NB4 (cell line): ENCODE measurements around the gene USP30.

Experiments used
- DNase-seq: peaks from one replicate; pipeline ENCODE4 v3.0.0; 2010; ENCODE audit warnings: low read depth
- H3K4me3 ChIP-seq: one replicate; pipeline ENCODE4 v1.5.1; 2011; ENCODE audit warnings: mild to moderate bottlenecking, low read depth, low read length, moderate library complexity
- CTCF ChIP-seq: IDR thresholded peaks from one replicate; pipeline ENCODE4 v1.5.1; 2012; ENCODE audit warnings: low read depth, low read length
- MYC ChIP-seq: IDR thresholded peaks from 2 replicates; pipeline ENCODE4 v1.6.1; 2011; ENCODE audit warnings: low read depth, low read length
- POLR2A ChIP-seq: IDR thresholded peaks from 2 replicates; pipeline ENCODE4 v1.6.1; 2011; ENCODE audit warnings: mild to moderate bottlenecking; ENCODE audit not compliant: insufficient read length; ENCODE audit errors: extremely low read depth
- TF ChIP-seq, protein P1 (sequence below): IDR thresholded peaks from 2 replicates; pipeline ENCODE4 v1.6.1; 2011; ENCODE audit warnings: low read depth, low read length

Gene USP30

GRCh38 chr12:109134186-109134917 is 82.0 kb downstream of the USP30 start:
- peak; percentile 43 for DNase-seq
- TF ChIP-seq MYC (no peak), CTCF (peak; percentile 69)
- no peak overlapping the region for H3K4me3 ChIP-seq

DNA sequence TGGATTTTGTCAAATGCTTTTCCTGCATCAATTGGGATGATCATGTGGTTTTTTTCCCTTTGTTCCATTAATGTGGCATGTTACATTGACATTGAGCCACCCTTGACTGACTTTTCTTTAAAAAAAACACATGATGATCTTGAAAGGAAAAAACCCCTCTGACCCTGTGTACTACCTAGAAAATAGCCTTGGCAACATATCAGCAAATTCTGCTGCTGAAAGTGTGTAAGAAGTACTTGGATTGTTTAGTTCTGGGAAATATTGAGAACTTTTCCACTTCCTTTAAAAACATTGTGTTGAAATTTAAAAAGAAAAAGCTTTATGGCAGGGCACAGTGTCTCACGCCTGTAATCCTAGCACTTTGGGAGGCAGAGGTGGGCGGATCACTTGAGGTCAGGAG is 84.7 kb downstream of the USP30 start:
- TF ChIP-seq CTCF: no peak
- no peak for TF ChIP-seq MYC
- TF ChIP-seq, protein P1, sequence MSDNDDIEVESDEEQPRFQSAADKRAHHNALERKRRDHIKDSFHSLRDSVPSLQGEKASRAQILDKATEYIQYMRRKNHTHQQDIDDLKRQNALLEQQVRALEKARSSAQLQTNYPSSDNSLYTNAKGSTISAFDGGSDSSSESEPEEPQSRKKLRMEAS: no peak
- no peak for TF ChIP-seq POLR2A

More for the DNA sequence above, 84.7 kb downstream of the USP30 start:
- H3K4me3 ChIP-seq: no peak overlapping the region
- no peak for DNase-seq
